Activated CD4-positive, alpha-beta T cell treated with anti-CD3 and anti-CD28 coated beads, Interleukin-2, amount 10 ng/mL, durations not matched to agents 7 days and 5 days (primary cell): Measurements from ENCODE around the gene R3HCC1L. TPM values are rescaled to one million over a fixed set of nuclear protein-coding genes. Genes with fewer than 3 reads are reported as not detected.
"Not testable (repeated sequence)": the region's sequence is repeated elsewhere in the genome, so short reads cannot be mapped to it uniquely, and the experiment has no call there.

ENCODE experiments used
- CTCF ChIA-PET: fragments of 350-600 bp; sonication (Branson Sonifier 250); formaldehyde crosslinking; loops from one replicate; lab custom pipeline; 2021; ENCODE audit warnings: antibody characterized with exemption; lab: Charles Lee
- POLR2A ChIA-PET: fragments of 350-600 bp; sonication (Branson Sonifier 250); formaldehyde crosslinking; loops from one replicate; lab custom pipeline; 2021; ENCODE audit warnings: antibody characterized with exemption; lab: Charles Lee
- DNase-seq: peaks from one replicate; pipeline ENCODE4 v3.0.0-alpha.2; 2020
- H3K27ac Mint-ChIP-seq: one replicate; pipeline ENCODE4 v1.8.0; 2021; ENCODE audit warnings: mild to moderate bottlenecking, moderate library complexity, mixed read lengths
- H3K27me3 Mint-ChIP-seq: one replicate; pipeline ENCODE4 v1.8.0; 2021; ENCODE audit warnings: mixed read lengths
- H3K36me3 Mint-ChIP-seq: one replicate; pipeline ENCODE4 v1.8.0; 2021; ENCODE audit warnings: low read depth, mixed read lengths
- H3K4me1 Mint-ChIP-seq: one replicate; pipeline ENCODE4 v1.8.0; 2021; ENCODE audit warnings: mixed read lengths
- H3K4me3 Mint-ChIP-seq: one replicate; pipeline ENCODE4 v1.8.0; 2021; ENCODE audit warnings: mild to moderate bottlenecking, moderate library complexity, mixed read lengths
- H3K9me3 Mint-ChIP-seq: one replicate; pipeline ENCODE4 v1.8.0; 2021; ENCODE audit warnings: mixed read lengths
- total RNA-seq, 2 experiments: library from RNA; stranded (reverse); gene quantifications; one replicate each; pipeline ENCODE4 v1.2.3, GENCODE V29; 2021

Gene R3HCC1L
- total RNA-seq, 2 experiments from 2014 or later = 18.0 to 18.7 TPM

- H3K36me3 Mint-ChIP-seq = peaks cover 35% of the 10 kb centered on the region
- CTCF ChIA-PET, H3K27ac Mint-ChIP-seq, POLR2A ChIA-PET, H3K4me3 Mint-ChIP-seq, H3K27me3 Mint-ChIP-seq, H3K9me3 Mint-ChIP-seq, H3K4me1 Mint-ChIP-seq, DNase-seq: not testable (repeated sequence)
Observed at GRCh38 chr10:98227713-98228112, 93.3 kb downstream of the R3HCC1L start.

GRCh38 chr10:98228266-98228665, 93.8 kb downstream of the R3HCC1L start:
- H3K27ac Mint-ChIP-seq = peak overlapping the region; percentile 46
- H3K9me3 Mint-ChIP-seq, H3K4me3 Mint-ChIP-seq, H3K4me1 Mint-ChIP-seq, CTCF ChIA-PET, DNase-seq, POLR2A ChIA-PET, H3K27me3 Mint-ChIP-seq: not testable (repeated sequence)
- peaks cover 34% of the 10 kb centered on the region for H3K36me3 Mint-ChIP-seq

- no peak for DNase-seq
- no peak overlapping the region for H3K4me3 Mint-ChIP-seq
- POLR2A ChIA-PET = no interaction called here
- peaks cover 46% of the 10 kb centered on the region for H3K36me3 Mint-ChIP-seq
- H3K27ac Mint-ChIP-seq = no peak overlapping the region
- H3K4me1 Mint-ChIP-seq = no peaks in the 10 kb centered on the region
- CTCF ChIA-PET = no interaction called here
- no peaks in the 10 kb centered on the region for H3K27me3 Mint-ChIP-seq
- peaks cover 2% of the 10 kb centered on the region for H3K9me3 Mint-ChIP-seq
Observed at GRCh38 chr10:98231417-98231816, 97.0 kb downstream of the R3HCC1L start.

- H3K4me1 Mint-ChIP-seq = peaks cover 3% of the 10 kb centered on the region
- DNase-seq = no peak
- H3K27me3 Mint-ChIP-seq = no peaks in the 10 kb centered on the region
- ChIA-PET POLR2A (no interaction called here), CTCF (interaction anchor here (0.5 kb wide), 1 partner anchor 66 kb away, joined by 3 read pairs; no protein-coding TSS in a partner anchor)
- H3K4me3 Mint-ChIP-seq = no peak overlapping the region
- no peak overlapping the region for H3K27ac Mint-ChIP-seq
- no peaks in the 10 kb centered on the region for H3K9me3 Mint-ChIP-seq
- H3K36me3 Mint-ChIP-seq = peaks cover 40% of the 10 kb centered on the region
Observed at GRCh38 chr10:98235846-98236245, 101.4 kb downstream of the R3HCC1L start.

GRCh38 chr10:98236862-98237261, 102.4 kb downstream of the R3HCC1L start:
- Mint-ChIP-seq H3K4me1 (peaks cover 3% of the 10 kb centered on the region), H3K36me3 (peaks cover 44% of the 10 kb centered on the region), H3K4me3 (no peak overlapping the region), H3K27ac (peak overlapping the region; percentile 31), H3K27me3 (no peaks in the 10 kb centered on the region), H3K9me3 (no peaks in the 10 kb centered on the region)
- CTCF ChIA-PET = no interaction called here
- POLR2A ChIA-PET = no interaction called here
- DNase-seq = no peak

- H3K27me3 Mint-ChIP-seq = no peaks in the 10 kb centered on the region
- POLR2A ChIA-PET = no interaction called here
- no peak overlapping the region for H3K27ac Mint-ChIP-seq
- no peak overlapping the region for H3K4me3 Mint-ChIP-seq
- H3K36me3 Mint-ChIP-seq = peaks cover 46% of the 10 kb centered on the region
- no peak for DNase-seq
- H3K9me3 Mint-ChIP-seq = no peaks in the 10 kb centered on the region
- peaks cover 3% of the 10 kb centered on the region for H3K4me1 Mint-ChIP-seq
- CTCF ChIA-PET = interaction anchor here (1.1 kb wide), 1 partner anchor 10 kb away, joined by 3 read pairs; no protein-coding TSS in a partner anchor
Observed at GRCh38 chr10:98238391-98238790, 103.9 kb downstream of the R3HCC1L start.

- ChIA-PET CTCF (no interaction called here), POLR2A (no interaction called here)
- DNase-seq = no peak
- H3K4me1 Mint-ChIP-seq = peaks cover 3% of the 10 kb centered on the region
- no peaks in the 10 kb centered on the region for H3K27me3 Mint-ChIP-seq
- no peaks in the 10 kb centered on the region for H3K9me3 Mint-ChIP-seq
- no peak overlapping the region for H3K27ac Mint-ChIP-seq
- H3K36me3 Mint-ChIP-seq = peaks cover 45% of the 10 kb centered on the region
- H3K4me3 Mint-ChIP-seq = no peak overlapping the region
Observed at GRCh38 chr10:98240524-98240923, 106.1 kb downstream of the R3HCC1L start.

GRCh38 chr10:98242823-98243222, 108.4 kb downstream of the R3HCC1L start:
- H3K4me1 Mint-ChIP-seq = peaks cover 8% of the 10 kb centered on the region
- ChIA-PET CTCF (interaction anchor here (0.6 kb wide), 1 partner anchor 664 kb away, joined by 3 read pairs; no protein-coding TSS in a partner anchor), POLR2A (no interaction called here)
- H3K27ac Mint-ChIP-seq = no peak overlapping the region
- peaks cover 43% of the 10 kb centered on the region for H3K36me3 Mint-ChIP-seq
- DNase-seq = no peak
- no peak overlapping the region for H3K4me3 Mint-ChIP-seq
- no peaks in the 10 kb centered on the region for H3K27me3 Mint-ChIP-seq
- no peaks in the 10 kb centered on the region for H3K9me3 Mint-ChIP-seq

- Mint-ChIP-seq H3K27me3 (no peaks in the 10 kb centered on the region), H3K36me3 (peaks cover 42% of the 10 kb centered on the region)
Observed at GRCh38 chr10:98244141-98244540, 109.7 kb downstream of the R3HCC1L start.

GRCh38 chr10:98244586-98244985, 110.1 kb downstream of the R3HCC1L start:
- CTCF ChIA-PET = no interaction called here

More at GRCh38 chr10:98244141-98244540, 109.7 kb downstream of the R3HCC1L start:
- H3K27ac Mint-ChIP-seq = no peak overlapping the region
- peaks cover 5% of the 10 kb centered on the region for H3K4me1 Mint-ChIP-seq
- H3K9me3 Mint-ChIP-seq = no peaks in the 10 kb centered on the region
- no peak overlapping the region for H3K4me3 Mint-ChIP-seq
- ChIA-PET POLR2A (no interaction called here), CTCF (no interaction called here)
- no peak for DNase-seq

GRCh38 chr10:98246911-98247805, 112.7 kb downstream of the R3HCC1L start:
- peaks cover 36% of the 10 kb centered on the region for H3K36me3 Mint-ChIP-seq
- no peaks in the 10 kb centered on the region for H3K27me3 Mint-ChIP-seq
- no peak overlapping the region for H3K27ac Mint-ChIP-seq
- DNase-seq = no peak
- POLR2A ChIA-PET = no interaction called here
- no peaks in the 10 kb centered on the region for H3K9me3 Mint-ChIP-seq
- H3K4me1 Mint-ChIP-seq = peaks cover 5% of the 10 kb centered on the region
- no peak overlapping the region for H3K4me3 Mint-ChIP-seq
- CTCF ChIA-PET = interaction anchor here (0.6 kb wide), 1 partner anchor 621 kb away, joined by 6 read pairs; no protein-coding TSS in a partner anchor

More at GRCh38 chr10:98244586-98244985, 110.1 kb downstream of the R3HCC1L start:
- H3K9me3 Mint-ChIP-seq = no peaks in the 10 kb centered on the region
- peaks cover 42% of the 10 kb centered on the region for H3K36me3 Mint-ChIP-seq
- DNase-seq = no peak
- no peaks in the 10 kb centered on the region for H3K27me3 Mint-ChIP-seq
- no peak overlapping the region for H3K27ac Mint-ChIP-seq
- peaks cover 5% of the 10 kb centered on the region for H3K4me1 Mint-ChIP-seq
- no peak overlapping the region for H3K4me3 Mint-ChIP-seq
- POLR2A ChIA-PET = no interaction called here

- ChIA-PET POLR2A (no interaction called here), CTCF (interaction anchor here (1.3 kb wide), 1 partner anchor 10 kb away, joined by 3 read pairs; no protein-coding TSS in a partner anchor)
- Mint-ChIP-seq H3K9me3 (no peaks in the 10 kb centered on the region), H3K36me3 (peaks cover 32% of the 10 kb centered on the region), H3K27me3 (no peaks in the 10 kb centered on the region), H3K4me1 (peaks cover 5% of the 10 kb centered on the region), H3K4me3 (no peak overlapping the region), H3K27ac (no peak overlapping the region)
- DNase-seq = no peak
Observed at GRCh38 chr10:98248018-98248417, 113.6 kb downstream of the R3HCC1L start.

- no peaks in the 10 kb centered on the region for H3K9me3 Mint-ChIP-seq
- DNase-seq = no peak
- no peak overlapping the region for H3K27ac Mint-ChIP-seq
- POLR2A ChIA-PET = no interaction called here
- H3K4me1 Mint-ChIP-seq = peaks cover 5% of the 10 kb centered on the region
- CTCF ChIA-PET = interaction anchor here (0.9 to 1.3 kb wide), 2 partner anchors 11 to 15 kb away, joined by 3 read pairs; no protein-coding TSS in a partner anchor
- H3K36me3 Mint-ChIP-seq = peaks cover 29% of the 10 kb centered on the region
- no peak overlapping the region for H3K4me3 Mint-ChIP-seq
- no peaks in the 10 kb centered on the region for H3K27me3 Mint-ChIP-seq
Observed at GRCh38 chr10:98249134-98249533, 114.7 kb downstream of the R3HCC1L start.
